Hepatocyte (in vitro differentiated cells): ENCODE measurements around the gene ZMYM1.
"Not testable (repeated sequence)": the region's sequence is repeated elsewhere in the genome, so short reads cannot be mapped to it uniquely, and the experiment has no call there.

Experiments used
- CTCF ChIP-seq: fragments of 200-600 bp; sonication (generic); IDR thresholded peaks from 2 replicates; pipeline ENCODE4 v1.5.1; 2016; ENCODE audit warnings: antibody characterized with exemption, mild to moderate bottlenecking; ENCODE audit not compliant: poor library complexity
- EZH2 ChIP-seq: fragments of 200-600 bp; sonication (generic); IDR thresholded peaks from 2 replicates; pipeline ENCODE4 v1.6.1; 2016; ENCODE audit warnings: antibody characterized with exemption, mild to moderate bottlenecking, borderline replicate concordance
- EZH2phosphoT487 ChIP-seq: fragments of 200-600 bp; sonication (generic); IDR thresholded peaks from one replicate; pipeline ENCODE4 v1.6.1; 2018; ENCODE audit warnings: antibody characterized with exemption, mild to moderate bottlenecking, low read depth, moderate library complexity; ENCODE audit not compliant: unreplicated experiment, severe bottlenecking

- TF ChIP-seq EZH2phosphoT487, CTCF, EZH2: not testable (repeated sequence)
Measured at GRCh38 chr1:35054282-35054681, 24.9 kb upstream of the ZMYM1 start.
